H1 (cell line): ENCODE data around the gene ABTB1. TPM values are rescaled to one million over a fixed set of nuclear protein-coding genes. Genes with fewer than 3 reads are reported as not detected.

Experiments
- CTCF ChIP-seq, 3 experiments: IDR thresholded peaks; 1 replicate in 2 of 3; 2 replicates in 1 of 3; pipeline versions ENCODE4 v1.5.1 to v1.6.1; 2011; ENCODE audit warnings: low read length in 3 of 3, mild to moderate bottlenecking in 3 of 3, inconsistent platforms in 2 of 3, low read depth in 1 of 3, moderate library complexity in 1 of 3; ENCODE audit not compliant: insufficient read depth in 1 of 3; ENCODE audit errors: control extremely low read depth in 1 of 3
- polyA plus RNA-seq, 7 experiments: library from polyadenylated mRNA; depleted of rRNA in 3 of 7; stranded (reverse) in 5 of 7; unstranded in 2 of 7; fragments of >200 nt in 5 of 7; fragments of 200-250 nt in 2 of 7; gene quantifications; 1 replicate in 5 of 7; 2 replicates in 1 of 7; 4 replicates in 1 of 7; pipeline versions ENCODE4 v1.2.1 to v1.2.3, GENCODE V29; 2011 to 2013; ENCODE audit warnings: missing spikeins in 2 of 7, mixed read lengths in 2 of 7
- total RNA-seq: library from RNA; stranded (reverse); fragmentation: NEBNext Ultra II Directional; extraction: Animal tissue kit (Norgen Biotek cat#: 25700); gene quantifications from 2 replicates; pipeline ENCODE4 v1.2.1, GENCODE V29; 2021

ABTB1 gene
- total and polyA plus RNA-seq, 2 of the 8 experiments (the other 6 are each of a cell fraction or from before 2014, with no cell fraction given) = 7.1 to 9.4 TPM

- peak in 2 of 3 experiments; percentile 87 to 93; a peak in 3 of 4 replicates for TF ChIP-seq CTCF (IDR thresholded peaks at IDR 0.05; ENCODE audit: control extremely low read depth in 1 of 3, insufficient read depth in 1 of 3, low read depth in 1 of 3, low read length in 3 of 3)
Observed at GRCh38 chr3:127690823-127691452, 18.2 kb downstream of the ABTB1 start (continued).
